NCI-H2196 treated with DMSO at 0.1 percent for 48 hours (cell line): ENCODE data around the gene PCSK4.

Experiments used
- DNase-seq: peaks from one replicate; lab custom pipeline; 2025; ENCODE audit not compliant: unreplicated experiment; lab: John Stamatoyannopoulos, UW

The PCSK4 gene

DNA sequence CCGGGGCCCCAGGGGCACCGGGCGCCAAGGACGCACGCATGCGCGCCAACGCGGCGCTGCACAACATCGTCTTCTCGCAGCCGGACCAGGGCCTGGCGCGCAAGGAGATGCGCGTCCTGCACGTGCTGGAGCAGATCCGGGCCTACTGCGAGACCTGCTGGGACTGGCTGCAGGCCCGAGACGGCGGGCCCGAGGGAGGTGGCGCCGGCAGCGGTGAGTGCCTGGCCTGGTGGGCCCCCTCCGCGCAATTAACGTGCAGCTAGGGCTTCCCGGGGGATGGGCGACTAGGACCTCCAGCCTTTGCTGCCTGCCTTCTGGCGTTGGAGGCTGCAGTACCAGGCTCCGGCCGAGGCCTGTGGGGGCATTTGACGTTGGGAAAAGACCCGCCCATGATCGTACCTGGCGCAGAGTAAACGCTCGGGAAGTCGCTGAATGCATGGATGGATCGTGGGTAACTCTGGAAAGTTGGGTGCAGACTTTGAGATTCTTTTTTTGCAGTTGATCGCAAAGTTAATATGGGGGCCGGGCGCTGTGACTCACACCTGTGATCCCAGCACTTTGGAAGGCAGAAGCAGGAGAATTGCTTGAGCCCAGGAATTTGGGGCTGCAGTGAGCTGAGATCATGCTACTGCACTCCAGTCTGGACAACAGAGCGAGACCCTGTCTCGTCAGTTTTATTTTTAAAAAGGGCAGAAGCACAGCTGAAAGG lies 33.0 kb downstream of the PCSK4 start:
- DNase-seq = no peak

DNA sequence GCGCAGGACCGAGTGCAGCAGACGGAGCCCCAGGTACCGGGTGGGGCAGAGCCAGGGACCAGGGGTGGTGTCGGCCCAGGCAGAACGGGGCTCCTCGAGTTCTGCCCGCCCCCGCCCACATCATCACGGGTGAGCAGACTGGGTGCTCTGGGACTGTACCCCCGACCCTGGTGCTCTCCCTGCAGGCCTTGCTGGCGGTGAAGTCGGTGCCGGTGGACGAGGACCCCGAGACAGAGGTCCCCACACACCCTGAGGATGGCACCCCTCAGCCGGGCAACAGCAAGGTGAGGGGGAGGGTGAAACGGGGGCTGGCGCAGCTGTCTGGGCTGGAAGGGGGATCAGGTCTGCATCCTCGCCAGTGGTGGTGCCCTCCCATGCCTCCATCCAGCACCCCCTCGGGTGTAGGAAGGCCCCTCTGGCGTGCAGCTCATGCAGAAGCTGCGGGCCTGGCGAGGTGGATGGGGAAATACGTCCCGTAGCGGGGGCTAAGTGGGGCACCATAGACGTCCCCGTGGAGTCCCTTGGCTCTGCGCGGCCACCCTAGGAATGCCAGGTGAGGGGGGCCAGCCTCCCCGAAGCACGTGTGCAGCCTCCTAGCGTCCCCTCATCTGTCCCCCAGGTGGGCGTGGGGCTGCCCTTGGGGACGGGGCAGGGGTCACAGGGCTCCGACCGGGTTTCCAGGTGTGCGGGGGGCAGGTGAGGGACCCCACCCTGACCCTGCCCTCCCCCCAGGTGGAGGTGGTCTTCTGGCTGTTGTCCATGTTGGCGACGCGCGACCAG lies 33.8 kb downstream of the PCSK4 start:
- no peak for DNase-seq

DNA sequence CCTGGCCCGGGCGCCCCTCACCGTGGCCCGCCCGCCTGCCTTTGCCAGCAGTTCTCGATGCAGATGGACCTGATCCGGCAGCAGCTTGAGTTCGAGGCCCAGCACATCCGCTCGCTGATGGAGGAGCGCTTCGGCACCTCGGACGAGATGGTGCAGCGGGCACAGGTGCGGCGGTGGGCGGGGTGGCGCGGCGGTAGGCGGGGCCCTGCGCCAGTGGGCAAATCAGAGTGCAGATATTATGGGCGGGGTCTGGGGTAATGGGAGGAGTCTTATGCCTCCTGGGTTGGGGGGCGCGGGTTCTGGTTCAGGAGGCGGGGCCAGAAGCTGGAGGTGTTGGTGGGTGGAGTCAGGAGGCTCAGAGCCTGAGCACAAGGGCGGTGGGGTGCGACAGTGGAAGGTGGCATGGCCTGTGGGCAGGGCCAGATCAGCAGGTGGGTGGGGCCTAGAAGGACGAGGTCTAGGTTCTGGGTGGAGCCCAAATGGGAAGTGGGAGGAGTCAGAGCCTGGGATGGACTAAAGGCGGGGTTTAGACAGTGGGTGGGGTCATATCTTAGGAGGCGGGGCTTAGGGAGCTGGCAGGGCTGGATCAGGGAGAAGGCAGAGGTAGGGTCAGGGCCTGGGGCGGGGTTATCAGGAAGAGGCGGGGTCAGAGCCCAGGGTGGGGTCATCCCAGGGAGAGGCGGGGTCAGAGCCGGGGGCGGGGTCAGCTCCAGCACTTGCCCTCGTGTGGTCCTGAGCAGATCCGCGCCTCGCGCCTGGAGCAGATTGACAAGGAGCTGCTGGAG lies 34.6 kb downstream of the PCSK4 start:
- peak; percentile 98 for DNase-seq

DNA sequence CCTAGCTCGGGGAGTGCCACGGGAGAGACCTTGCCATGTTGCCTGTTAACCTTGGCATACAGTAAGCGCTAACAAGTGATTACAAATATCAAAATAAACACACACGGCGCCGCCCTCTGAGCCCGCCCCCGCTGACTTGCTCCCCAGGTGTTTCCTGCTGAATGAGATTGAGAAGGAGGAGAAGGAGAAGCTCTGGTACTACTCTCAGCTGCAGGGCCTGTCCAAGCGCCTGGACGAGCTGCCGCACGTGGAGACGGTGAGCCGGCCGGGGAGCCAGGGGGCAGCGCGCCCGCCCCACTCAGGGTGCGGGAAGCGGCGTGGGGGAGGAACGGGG lies 35.2 kb downstream of the PCSK4 start:
- DNase-seq = peak; percentile 71

DNA sequence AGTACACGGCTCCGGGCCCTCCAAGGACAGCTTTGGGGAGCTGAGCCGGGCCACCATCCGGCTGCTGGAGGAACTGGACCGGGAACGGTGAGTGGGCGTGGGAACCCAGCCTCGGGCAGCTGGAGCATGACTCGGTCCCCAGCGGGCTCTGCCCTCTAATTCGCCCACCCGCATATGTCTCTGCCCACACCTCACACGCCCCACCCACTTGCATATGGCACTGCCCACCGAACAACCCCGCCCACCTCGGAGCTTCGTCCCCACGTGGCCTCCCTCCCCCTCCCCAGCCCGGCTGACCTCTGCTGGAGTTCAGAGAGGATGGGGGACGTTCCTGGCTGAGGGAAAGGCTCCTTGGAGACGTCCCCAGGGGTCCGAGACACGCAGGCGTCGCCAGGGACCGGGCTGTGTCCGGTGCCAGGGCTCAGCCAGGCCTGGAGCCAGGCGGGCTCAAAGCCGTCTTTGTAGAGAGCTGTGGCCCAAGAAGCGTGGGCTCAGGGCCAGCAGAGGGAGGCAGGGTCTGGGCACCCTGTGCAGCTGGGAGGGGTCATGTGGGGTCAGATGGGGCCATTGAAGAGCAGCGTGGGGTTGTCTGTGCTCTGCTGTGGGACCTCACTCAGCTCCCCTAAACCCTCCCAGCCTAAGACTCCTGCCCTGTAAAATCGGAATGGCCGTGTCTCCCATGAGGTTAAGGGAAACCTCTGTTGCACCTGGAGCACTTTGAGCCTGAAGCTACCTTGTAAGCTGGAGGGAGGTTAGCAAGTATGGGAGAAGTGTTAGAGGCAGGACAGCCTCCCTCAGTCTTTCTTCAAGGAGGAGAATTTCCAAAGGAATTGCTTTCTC lies 36.4 kb downstream of the PCSK4 start:
- DNase-seq = no peak

DNA sequence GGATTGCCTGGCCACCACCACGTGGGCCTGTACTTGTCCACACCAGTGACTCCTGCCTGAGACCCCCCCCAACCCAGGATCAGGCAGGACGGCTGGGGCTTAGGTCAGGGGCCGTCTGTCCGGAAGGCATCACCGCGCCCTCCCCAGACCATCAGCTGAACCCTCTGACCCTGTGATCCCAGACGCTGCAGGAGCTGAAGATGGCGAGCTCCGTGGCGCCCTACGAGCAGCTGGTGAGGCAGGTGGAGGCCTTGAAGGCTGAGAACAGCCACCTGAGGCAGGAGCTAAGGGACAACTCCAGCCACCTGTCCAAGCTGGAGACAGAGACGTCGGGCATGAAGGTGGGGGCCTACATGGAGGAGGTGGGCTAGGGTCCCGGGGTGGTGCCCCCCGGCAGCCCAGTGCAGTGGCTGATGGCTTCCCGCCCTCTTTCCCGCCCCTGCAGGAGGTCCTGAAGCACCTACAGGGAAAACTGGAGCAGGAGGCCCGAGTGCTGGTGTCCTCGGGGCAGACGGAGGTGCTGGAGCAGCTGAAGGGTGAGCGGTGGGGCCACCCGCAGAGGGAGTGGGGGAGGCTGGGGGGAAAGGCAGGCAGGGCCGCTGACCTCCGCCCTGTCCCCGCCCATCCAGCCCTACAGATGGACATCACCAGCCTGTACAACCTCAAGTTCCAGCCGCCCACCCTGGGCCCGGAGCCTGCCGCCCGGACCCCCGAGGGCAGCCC lies 37.2 kb downstream of the PCSK4 start:
- DNase-seq = no peak

DNA sequence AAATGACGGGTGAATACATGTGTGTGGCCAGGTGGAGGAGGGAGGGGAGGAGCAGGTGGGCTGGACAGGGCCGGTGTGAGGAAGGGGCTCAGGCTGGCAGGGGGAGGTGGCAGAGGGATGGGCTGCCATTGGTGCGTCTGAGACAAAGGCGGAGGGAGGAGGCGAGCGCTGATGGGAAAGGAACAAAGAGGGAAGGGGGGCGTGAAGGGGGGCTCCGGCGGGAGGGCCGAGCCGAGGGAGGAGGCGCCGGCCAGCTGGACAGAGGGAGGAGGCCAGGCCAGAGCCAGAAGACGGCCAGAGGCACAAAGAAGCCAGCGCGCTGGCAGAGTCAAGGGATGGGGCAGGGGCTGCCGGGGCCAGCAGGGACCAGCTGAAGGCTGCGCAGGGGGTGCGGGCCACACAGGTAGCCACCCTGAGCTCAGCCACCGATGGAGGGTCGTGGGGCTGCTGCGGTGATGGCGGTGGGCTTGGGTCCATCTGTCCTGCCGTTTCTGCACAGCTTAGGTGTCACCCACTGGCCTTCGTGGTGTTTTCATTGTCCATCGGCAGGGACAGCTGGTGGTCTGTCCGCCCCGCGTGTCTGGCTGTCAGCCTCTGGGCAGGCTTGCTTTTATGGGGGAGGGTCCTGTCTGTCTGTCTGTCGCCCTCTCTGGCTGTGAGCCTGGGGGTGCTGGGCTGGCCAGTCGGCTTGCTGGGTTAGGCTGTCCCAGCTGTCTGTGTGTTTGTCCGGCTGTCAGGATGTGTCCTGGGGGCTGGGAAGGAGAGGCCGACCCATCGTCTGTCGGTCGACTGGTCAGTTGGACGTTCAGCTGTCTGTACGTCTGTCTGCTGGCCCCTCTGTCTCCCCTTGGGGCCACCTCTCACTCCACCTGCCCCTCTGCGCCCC lies 38.0 kb downstream of the PCSK4 start:
- DNase-seq = no peak

DNA sequence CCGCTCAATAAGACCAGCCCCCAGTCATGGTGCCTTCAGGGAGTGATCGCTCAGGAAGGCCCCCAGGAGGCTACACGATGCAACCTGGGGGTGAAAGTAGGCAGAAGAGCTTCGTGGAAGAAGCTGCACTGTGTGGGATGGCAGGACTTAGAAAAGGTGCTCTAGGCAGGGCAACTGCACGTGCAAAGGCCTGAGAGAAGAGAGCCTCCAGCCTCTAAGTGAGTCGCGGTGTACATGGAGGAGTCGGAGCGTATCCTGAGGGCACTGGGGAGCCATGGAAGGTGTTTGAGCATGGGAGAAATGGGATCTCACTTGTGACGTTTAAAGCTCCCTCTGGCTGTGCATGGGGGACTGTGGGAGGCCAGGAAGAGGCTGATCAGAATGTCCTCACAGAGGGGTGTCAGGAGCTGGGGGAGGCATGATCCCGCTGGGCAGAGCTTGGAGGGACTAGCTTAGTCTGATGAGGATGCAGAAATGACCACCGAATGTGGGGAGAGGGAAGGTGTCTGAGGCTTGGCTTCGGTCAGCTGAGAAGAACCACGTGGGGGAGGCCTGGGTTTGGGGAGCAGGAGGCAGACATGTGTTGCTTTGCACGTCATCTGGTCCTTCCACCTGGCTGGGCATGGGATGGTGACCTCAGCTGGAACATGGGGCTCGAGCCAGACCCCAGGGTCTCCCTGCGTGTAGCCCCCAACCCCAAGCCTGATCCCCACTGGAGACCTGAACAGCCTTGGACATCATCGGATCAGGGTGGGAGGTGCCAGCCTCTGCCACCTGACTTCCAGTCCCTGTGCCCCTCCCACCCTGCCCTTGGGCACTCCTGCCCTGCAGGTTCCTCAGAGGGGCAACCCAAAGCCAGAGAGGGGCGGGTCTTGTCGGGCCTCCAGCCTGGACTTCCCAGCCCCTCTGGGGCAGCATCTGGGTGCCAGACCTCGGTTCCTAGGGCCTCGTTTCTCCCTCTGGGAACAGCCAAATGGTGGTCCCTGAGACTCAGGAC lies 39.1 kb downstream of the PCSK4 start:
- DNase-seq = no peak

DNA sequence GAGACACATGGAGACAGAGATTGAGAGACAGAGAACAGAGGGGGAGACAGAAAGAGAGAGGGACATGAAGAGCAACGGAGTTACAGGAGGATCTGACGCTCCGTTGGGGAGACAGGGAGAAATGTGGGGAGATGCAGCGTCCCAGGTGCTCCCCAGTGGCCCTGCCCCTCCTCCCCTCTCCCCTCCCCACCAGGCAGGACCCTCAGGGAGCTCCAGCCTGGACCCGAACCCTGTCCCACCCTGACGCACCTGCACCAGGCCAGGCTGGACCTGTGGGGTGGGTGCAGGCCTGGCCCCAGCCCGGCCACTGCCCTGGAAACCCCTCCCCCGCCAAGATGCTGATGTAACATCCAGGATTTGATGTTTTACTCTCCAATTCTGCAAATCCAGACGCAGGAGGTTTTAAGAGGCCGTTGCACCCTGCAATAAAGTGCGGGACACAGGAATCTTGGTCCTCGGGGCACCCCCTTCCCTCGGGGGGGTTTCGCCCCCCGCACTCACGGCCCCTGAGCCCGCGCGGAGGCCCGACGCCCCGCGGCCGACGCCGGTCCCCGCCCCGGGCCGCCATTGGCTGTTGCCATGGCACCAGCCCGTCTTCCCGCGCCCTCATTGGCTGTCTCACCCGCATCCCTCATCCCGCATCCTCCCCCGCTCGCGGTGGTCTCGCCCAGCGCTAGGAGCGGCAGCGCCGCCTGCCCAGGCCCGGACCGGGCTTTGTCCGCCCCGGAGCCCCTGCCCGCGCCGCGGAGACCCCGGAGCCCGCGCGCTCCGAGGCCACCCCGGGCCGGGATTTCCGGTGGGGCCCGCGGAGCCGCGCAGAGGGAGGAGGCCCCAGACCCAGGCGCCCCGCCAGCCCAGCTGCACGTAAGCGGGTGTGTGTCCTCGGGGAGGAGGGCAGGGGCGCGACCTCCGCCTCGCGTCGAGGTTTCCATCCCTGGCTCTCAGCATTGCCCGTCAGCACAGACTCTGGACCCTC lies 40.4 kb downstream of the PCSK4 start, which contains the start of gene APC2:
Gene APC2, plus strand, starts transcription at position 655 of the 976 bp plus-strand sequence. CDS start 2,881 bp downstream, outside the sequence.
- DNase-seq = peak; percentile 52

DNA sequence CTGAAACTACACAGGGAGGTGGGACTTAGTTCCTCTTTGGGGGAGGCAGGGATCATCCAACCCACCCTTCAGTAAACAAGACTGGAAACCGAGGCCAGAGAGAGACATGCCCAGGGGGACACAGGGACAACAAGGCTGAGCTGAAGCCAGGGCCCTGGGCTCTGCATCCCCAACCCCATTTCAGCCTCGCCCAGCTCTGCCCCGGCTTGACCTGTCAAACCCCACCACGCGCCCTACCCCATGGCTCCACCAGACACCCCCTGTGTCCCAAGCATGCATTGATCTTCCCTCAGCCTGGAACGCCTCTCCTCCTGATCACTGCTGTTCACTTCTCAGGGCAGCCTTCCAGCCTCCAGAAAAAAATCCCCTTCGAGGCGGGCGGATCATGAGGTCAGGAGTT lies 42.2 kb downstream of the PCSK4 start:
- no peak for DNase-seq

DNA sequence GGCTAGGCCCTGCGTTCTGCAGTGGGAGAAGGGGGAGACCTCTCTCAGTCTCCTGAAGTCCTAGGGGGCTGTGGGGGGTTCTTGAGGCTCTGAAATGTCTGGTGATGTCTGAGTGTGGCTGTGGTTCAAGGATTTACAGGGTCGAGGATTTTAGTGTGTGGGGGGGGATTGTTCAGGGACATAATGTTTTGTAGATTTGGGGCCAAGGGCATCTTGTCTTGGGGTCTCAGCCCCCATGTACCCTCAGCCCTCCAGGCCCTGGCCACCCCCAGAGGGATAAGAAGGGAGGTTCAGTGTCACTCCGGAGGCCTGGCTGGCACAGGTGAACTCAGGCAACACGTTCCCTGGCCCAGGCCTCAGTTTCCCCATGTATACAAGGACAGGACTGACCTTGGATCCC lies 42.6 kb downstream of the PCSK4 start:
- no peak for DNase-seq

DNA sequence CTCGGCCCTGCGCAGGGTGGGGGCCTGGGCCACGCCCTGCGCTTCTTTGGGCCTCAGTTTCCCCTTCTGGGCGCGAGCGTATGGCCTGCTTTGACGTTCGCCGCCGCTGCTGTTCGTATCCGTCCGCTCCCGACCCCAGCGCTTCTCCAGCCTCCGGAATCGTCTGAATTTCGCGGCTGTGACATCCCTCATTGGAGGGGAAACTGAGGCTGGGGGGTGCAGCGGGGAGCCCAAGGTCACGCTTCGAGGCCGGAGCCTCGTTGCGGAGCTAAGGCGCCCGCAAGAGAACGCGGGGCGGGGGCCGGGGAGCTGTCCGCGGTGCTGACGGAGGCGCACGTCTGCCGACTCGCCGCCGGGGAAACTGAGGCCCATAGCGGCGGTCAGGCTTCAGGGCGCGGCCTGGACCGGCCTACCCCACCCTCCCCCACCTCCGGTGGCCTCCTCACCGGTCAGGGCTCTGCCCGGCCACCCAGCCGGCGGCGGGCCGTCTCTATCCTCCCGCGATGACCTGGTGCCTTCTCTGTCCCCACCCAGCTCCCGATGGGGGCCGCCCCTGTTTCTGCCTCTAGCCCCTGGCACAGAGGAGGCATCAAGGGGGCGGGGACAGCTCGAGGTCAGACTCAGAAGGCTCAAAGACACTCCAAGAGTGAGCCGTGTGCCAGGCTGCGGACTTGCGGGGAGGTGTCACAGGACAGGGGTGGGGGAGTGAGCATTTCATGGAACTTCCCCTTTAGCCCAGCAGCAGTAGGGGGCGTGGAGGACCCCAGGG lies 43.3 kb downstream of the PCSK4 start:
- no peak for DNase-seq

DNA sequence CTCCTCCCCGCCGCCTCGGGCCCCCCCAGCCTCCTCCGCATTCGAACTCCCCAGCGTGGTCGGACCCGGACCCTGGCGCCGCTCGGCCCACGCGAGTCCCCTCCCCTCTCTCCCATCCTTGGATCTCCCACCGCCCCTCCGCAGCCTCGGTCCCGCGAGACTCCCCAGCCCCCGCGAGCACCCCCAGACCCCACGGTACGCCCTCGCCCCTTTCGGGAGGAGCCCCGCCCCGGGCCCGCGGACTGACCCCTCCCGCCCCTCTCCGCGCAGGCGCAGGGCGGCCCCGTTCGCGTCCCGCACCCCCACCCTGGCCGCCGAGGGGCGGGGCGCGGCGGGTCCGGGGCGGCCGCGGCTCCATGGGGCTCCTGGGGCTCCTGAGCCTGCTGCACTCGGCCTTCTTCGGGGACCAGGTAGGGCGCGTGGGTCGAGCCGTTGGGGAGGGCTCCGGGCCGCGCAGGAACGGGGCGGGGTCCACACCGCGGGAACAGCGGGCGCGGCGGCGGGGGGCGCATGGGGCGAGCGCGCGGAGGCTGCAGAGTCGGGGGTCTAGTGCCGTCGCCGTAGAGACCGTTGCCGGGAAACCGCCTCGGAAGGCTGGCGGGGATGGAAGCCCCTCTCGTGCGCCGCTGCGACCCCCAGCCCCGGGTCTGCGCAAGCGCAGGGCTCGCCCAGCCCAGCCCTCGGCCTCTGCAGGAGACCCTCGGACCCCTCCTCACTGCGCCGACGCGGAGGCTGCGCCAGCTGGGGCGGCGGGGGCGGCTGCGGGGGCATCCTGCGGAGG lies 44.0 kb downstream of the PCSK4 start:
- peak; percentile 22 for DNase-seq

DNA sequence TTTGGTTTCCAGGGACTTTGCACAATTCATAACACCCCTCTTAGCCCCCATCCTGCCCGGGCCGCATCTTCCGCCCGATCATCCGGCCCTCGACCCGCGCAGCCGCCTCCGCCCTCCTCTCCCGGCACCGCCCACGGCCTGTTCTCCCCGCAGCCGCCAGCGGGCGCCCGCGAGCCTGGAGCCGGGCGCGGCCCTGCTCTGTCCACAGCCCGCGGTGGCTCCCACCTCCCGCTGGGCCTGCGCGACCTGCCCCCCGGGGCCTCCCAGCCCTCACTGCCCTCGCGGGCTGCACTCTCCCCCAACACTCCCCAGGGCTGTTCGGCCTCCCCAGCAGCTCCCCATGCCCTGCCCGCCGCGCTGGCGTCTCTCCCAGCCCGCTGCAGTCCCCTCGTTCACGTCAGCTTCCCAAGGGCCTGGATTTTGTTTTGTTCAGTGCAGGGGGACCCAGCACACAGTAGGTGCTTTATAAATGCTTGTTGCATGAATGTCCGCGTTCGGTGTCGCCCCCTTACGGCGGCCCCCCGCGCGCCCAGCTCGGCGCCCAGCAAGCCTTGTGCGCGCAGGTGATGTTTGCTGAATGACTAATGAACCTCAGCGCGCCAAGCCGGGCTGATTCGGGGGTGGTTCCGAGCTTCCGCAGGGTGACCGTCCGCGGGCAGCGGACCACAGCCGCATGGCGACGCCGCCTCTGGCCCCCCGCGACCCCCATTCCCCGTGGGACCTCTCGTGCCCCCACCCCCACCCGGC lies 44.8 kb downstream of the PCSK4 start:
- DNase-seq = peak; percentile 59
